H1 (cell line): ENCODE results near the gene GRID1. TPM values are rescaled to one million over a fixed set of nuclear protein-coding genes. Genes with fewer than 3 reads are reported as not detected.

Experiments used
- CTCF ChIA-PET: fragments of 300-600 bp; sonication (Branson Sonifier 250); formaldehyde crosslinking; loops from one replicate; lab custom pipeline; 2021; ENCODE audit not compliant: partially characterized antibody; lab: Charles Lee
- POLR2A ChIA-PET: fragments of 300-600 bp; sonication (Branson Sonifier 250); formaldehyde crosslinking; loops from one replicate; lab custom pipeline; 2021; ENCODE audit warnings: inconsistent platforms; ENCODE audit not compliant: partially characterized antibody; lab: Charles Lee
- DNase-seq, 2 experiments: peaks; one replicate each; pipeline versions ENCODE4 v3.0.0 to v3.0.0-alpha.2; 2010 to 2022; ENCODE audit warnings: low spot score in 2 of 2, low read depth in 1 of 2, mixed read lengths in 1 of 2
- FAIRE-seq: peaks from 2 replicates; lab custom pipeline; 2011; peaks lifted over from hg19 to GRCh38; lab: Jason Lieb, UNC
- H2AFZ ChIP-seq: 2 replicates; pipeline ENCODE4 v1.8.1; 2012; ENCODE audit warnings: low read length, inconsistent platforms
- H2AK5ac ChIP-seq: 2 replicates; pipeline ENCODE4 v1.6.1; 2013; ENCODE audit warnings: low read depth, low read length
- H2BK120ac ChIP-seq: replicated peaks from 2 replicates; pipeline ENCODE3; 2013; ENCODE audit warnings: low read depth, low read length, inconsistent platforms
- H2BK12ac ChIP-seq: 2 replicates; pipeline ENCODE4 v1.6.1; 2013; ENCODE audit warnings: low read depth, low read length
- H2BK15ac ChIP-seq: 2 replicates; pipeline ENCODE4 v1.6.1; 2013; ENCODE audit warnings: low read length
- H2BK20ac ChIP-seq: 2 replicates; pipeline ENCODE4 v1.6.1; 2013; ENCODE audit warnings: low read length
- H2BK5ac ChIP-seq: 2 replicates; pipeline ENCODE4 v1.6.1; 2013; ENCODE audit warnings: low read depth, low read length
- H3K14ac ChIP-seq: 2 replicates; pipeline ENCODE4 v1.6.1; 2013; ENCODE audit warnings: inconsistent platforms; ENCODE audit not compliant: insufficient read length
- H3K18ac ChIP-seq: 2 replicates; pipeline ENCODE4 v1.6.1; 2013; ENCODE audit warnings: low read length; ENCODE audit errors: extremely low read depth
- H3K23ac ChIP-seq: 2 replicates; pipeline ENCODE4 v1.6.1; 2013; ENCODE audit warnings: inconsistent platforms; ENCODE audit not compliant: insufficient read length
- H3K23me2 ChIP-seq: 2 replicates; pipeline ENCODE4 v1.6.1; 2013; ENCODE audit warnings: low read depth, low read length
- H3K27ac ChIP-seq: 2 replicates; pipeline ENCODE4 v1.6.1; 2011; ENCODE audit warnings: low read depth, low read length, inconsistent platforms
- H3K27me3 ChIP-seq, 4 experiments: replicated peaks in 1 of 4; 1 replicate in 1 of 4; 2 replicates in 3 of 4; pipeline versions ENCODE4 v1.6.1 to v1.8.1; 2011 to 2013; ENCODE audit warnings: low read length in 3 of 4, mild to moderate bottlenecking in 3 of 4, inconsistent platforms in 2 of 4, mixed read lengths in 2 of 4, moderate library complexity in 1 of 4; ENCODE audit not compliant: control insufficient read depth in 3 of 4, insufficient read depth in 3 of 4; ENCODE audit errors: extremely low read depth in 1 of 4
- H3K36me3 ChIP-seq, 4 experiments: 2 replicates each; pipeline versions ENCODE4 v1.6.1 to v1.8.1; 2011 to 2013; ENCODE audit warnings: mild to moderate bottlenecking in 4 of 4, low read length in 3 of 4, moderate library complexity in 2 of 4, control low read depth in 1 of 4, inconsistent platforms in 1 of 4; ENCODE audit not compliant: insufficient read depth in 4 of 4, control insufficient read depth in 2 of 4
- H3K4ac ChIP-seq: replicated peaks from 2 replicates; pipeline ENCODE3; 2013; ENCODE audit warnings: low read length, low read depth, mixed read lengths, inconsistent platforms; ENCODE audit not compliant: insufficient read length
- H3K4me1 ChIP-seq, 4 experiments: replicated peaks in 1 of 4; 1 replicate in 1 of 4; 2 replicates in 3 of 4; pipeline versions ENCODE4 v1.6.1 to v1.8.1; 2011 to 2013; ENCODE audit warnings: low read length in 3 of 4, inconsistent platforms in 2 of 4, mixed read lengths in 1 of 4; ENCODE audit not compliant: insufficient read depth in 4 of 4, control insufficient read depth in 3 of 4
- H3K4me2 ChIP-seq, 2 experiments: 2 replicates each; pipeline versions ENCODE4 v1.6.1 to v1.8.1; 2011 to 2013; ENCODE audit warnings: low read depth in 2 of 2, low read length in 2 of 2, control low read depth in 1 of 2, inconsistent platforms in 1 of 2, mild to moderate bottlenecking in 1 of 2; ENCODE audit not compliant: insufficient read depth in 1 of 2
- H3K4me3 ChIP-seq, 4 experiments: fragments of 200-600, 300-600 bp in 1 of 4; sonication (generic), shearing (Covaris generic), sonication (Bioruptor Twin) in 1 of 4; 2 replicates each; pipeline versions ENCODE4 v1.5.1 to v1.8.1; 2011 to 2016; ENCODE audit warnings: low read length in 4 of 4, low read depth in 3 of 4, control low read depth in 2 of 4, inconsistent platforms in 2 of 4, mild to moderate bottlenecking in 2 of 4, mixed read lengths in 1 of 4, moderate library complexity in 1 of 4; ENCODE audit not compliant: insufficient read depth in 2 of 4; ENCODE audit errors: extremely low read depth in 1 of 4
- H3K56ac ChIP-seq: replicated peaks from 2 replicates; pipeline ENCODE3; 2013; ENCODE audit warnings: low read depth, mild to moderate bottlenecking, mixed read lengths, low read length, inconsistent platforms; ENCODE audit not compliant: insufficient read length
- H3K79me1 ChIP-seq: 2 replicates; pipeline ENCODE4 v1.6.1; 2013; ENCODE audit warnings: low read depth, low read length, control low read depth
- H3K79me2 ChIP-seq, 2 experiments: 2 replicates each; pipeline versions ENCODE4 v1.6.1 to v1.8.1; 2012 to 2013; ENCODE audit warnings: low read length in 2 of 2, mild to moderate bottlenecking in 2 of 2, inconsistent platforms in 1 of 2; ENCODE audit not compliant: insufficient read depth in 2 of 2, control insufficient read depth in 1 of 2
- H3K9ac ChIP-seq, 4 experiments: replicated peaks in 1 of 4; 1 replicate in 1 of 4; 2 replicates in 3 of 4; pipeline versions ENCODE4 v1.6.1 to v1.8.1; 2011 to 2013; ENCODE audit warnings: low read depth in 3 of 4, low read length in 3 of 4, control low read depth in 2 of 4, mild to moderate bottlenecking in 2 of 4, moderate library complexity in 2 of 4, inconsistent platforms in 1 of 4; ENCODE audit errors: extremely low read depth in 1 of 4
- H3K9me3 ChIP-seq, 2 experiments: 2 replicates each; pipeline versions ENCODE4 v1.6.1 to v1.8.1; 2012 to 2013; ENCODE audit warnings: mild to moderate bottlenecking in 2 of 2, moderate library complexity in 2 of 2, control low read depth in 1 of 2, inconsistent platforms in 1 of 2, low read depth in 1 of 2, low read length in 1 of 2, mixed read lengths in 1 of 2; ENCODE audit not compliant: insufficient read depth in 2 of 2
- H4K20me1 ChIP-seq, 2 experiments: replicated peaks in 1 of 2; 2 replicates each; pipeline versions ENCODE3 to v1.8.1; 2011 to 2013; ENCODE audit warnings: inconsistent platforms in 2 of 2, low read length in 2 of 2, mild to moderate bottlenecking in 1 of 2; ENCODE audit not compliant: insufficient read depth in 2 of 2, control insufficient read depth in 1 of 2
- H4K5ac ChIP-seq: 2 replicates; pipeline ENCODE4 v1.6.1; 2013; ENCODE audit warnings: low read length, low read depth, mixed read lengths, inconsistent platforms; ENCODE audit not compliant: insufficient read length
- H4K8ac ChIP-seq: 2 replicates; pipeline ENCODE4 v1.8.0; 2013; ENCODE audit warnings: mild to moderate bottlenecking, moderate library complexity, low read length, inconsistent platforms; ENCODE audit not compliant: insufficient read depth; ENCODE audit errors: extremely low read depth
- H4K91ac ChIP-seq: replicated peaks from 2 replicates; pipeline ENCODE3; 2013; ENCODE audit warnings: low read length, mixed read lengths, inconsistent platforms; ENCODE audit not compliant: insufficient read length
- BACH1 ChIP-seq: IDR thresholded peaks from 2 replicates; pipeline ENCODE4 v1.6.1; 2012; ENCODE audit warnings: low read length, improper control_type of control experiment
- CHD2 ChIP-seq: IDR thresholded peaks from 2 replicates; pipeline ENCODE4 v1.6.1; 2012; ENCODE audit warnings: low read length, improper control_type of control experiment
- CTCF ChIP-seq, 3 experiments: IDR thresholded peaks; 1 replicate in 2 of 3; 2 replicates in 1 of 3; pipeline versions ENCODE4 v1.5.1 to v1.6.1; 2011; ENCODE audit warnings: low read length in 3 of 3, mild to moderate bottlenecking in 3 of 3, inconsistent platforms in 2 of 3, low read depth in 1 of 3, moderate library complexity in 1 of 3; ENCODE audit not compliant: insufficient read depth in 1 of 3; ENCODE audit errors: control extremely low read depth in 1 of 3
- EGR1 ChIP-seq: IDR thresholded peaks from 2 replicates; pipeline ENCODE4 v1.6.1; 2011; ENCODE audit warnings: low read depth, low read length, borderline replicate concordance
- EP300 ChIP-seq, 2 experiments: IDR thresholded peaks; 1 replicate in 1 of 2; 2 replicates in 1 of 2; pipeline ENCODE4 v1.6.1; 2011 to 2012; ENCODE audit warnings: low read depth in 2 of 2, low read length in 2 of 2, mild to moderate bottlenecking in 2 of 2, borderline replicate concordance in 1 of 2, inconsistent platforms in 1 of 2, moderate library complexity in 1 of 2
- GTF2F1 ChIP-seq: IDR thresholded peaks from 2 replicates; pipeline ENCODE4 v1.6.1; 2012; ENCODE audit warnings: low read depth, low read length, improper control_type of control experiment, borderline replicate concordance
- JUN ChIP-seq: IDR thresholded peaks from 2 replicates; pipeline ENCODE4 v1.6.1; 2011; ENCODE audit warnings: low read depth, mild to moderate bottlenecking, improper control_type of control experiment, low read length
- MAX ChIP-seq: IDR thresholded peaks from 2 replicates; pipeline ENCODE4 v1.6.1; 2012; ENCODE audit warnings: inconsistent platforms
- SP4 ChIP-seq: IDR thresholded peaks from 2 replicates; pipeline ENCODE4 v1.6.1; 2012; ENCODE audit warnings: low read length, inconsistent platforms
- TEAD4 ChIP-seq: IDR thresholded peaks from 2 replicates; pipeline ENCODE4 v1.6.1; 2012; ENCODE audit warnings: low read depth, low read length, inconsistent platforms, mixed read lengths
- USF2 ChIP-seq: IDR thresholded peaks from 2 replicates; pipeline ENCODE4 v1.6.1; 2011; ENCODE audit warnings: low read length, improper control_type of control experiment
- WGBS, 2 experiments: shearing (Covaris generic) in 1 of 2; methylation state at CpG; one replicate each; pipeline versions ENCODE4 v1.1.6 to v1.1.7; 2013 to 2015; ENCODE audit warnings: low lambda C conversion rate in 2 of 2, mixed read lengths in 2 of 2, inconsistent platforms in 1 of 2, low coverage in 1 of 2, missing lambda C conversion rate in 1 of 2; ENCODE audit not compliant: insufficient replicate concordance in 2 of 2, insufficient coverage in 1 of 2, insufficient read length in 1 of 2; ENCODE audit errors: extremely low coverage in 1 of 2, missing lambda C conversion rate in 1 of 2; 5-methylcytosine and 5-hydroxymethylcytosine counted together
- polyA plus RNA-seq, 7 experiments: library from polyadenylated mRNA; depleted of rRNA in 3 of 7; stranded (reverse) in 5 of 7; unstranded in 2 of 7; fragments of >200 nt in 5 of 7; fragments of 200-250 nt in 2 of 7; gene quantifications; 1 replicate in 5 of 7; 2 replicates in 1 of 7; 4 replicates in 1 of 7; pipeline versions ENCODE4 v1.2.1 to v1.2.3, GENCODE V29; 2011 to 2013; ENCODE audit warnings: missing spikeins in 2 of 7, mixed read lengths in 2 of 7
- total RNA-seq: library from RNA; stranded (reverse); fragmentation: NEBNext Ultra II Directional; extraction: Animal tissue kit (Norgen Biotek cat#: 25700); gene quantifications from 2 replicates; pipeline ENCODE4 v1.2.1, GENCODE V29; 2021

GRID1 gene
- total and polyA plus RNA-seq, 2 of the 8 experiments (the other 6 are each of a cell fraction or from before 2014, with no cell fraction given), result 0.22 to 0.30 TPM

GRCh38 chr10:85597006-85597405, 769.6 kb downstream of the GRID1 start:
- Histone ChIP-seq H3K27me3 (no peaks in the 10 kb centered on the region), H3K27ac (no peak overlapping the region), H2BK20ac (no peak overlapping the region), H3K79me2 (no peaks in the 10 kb centered on the region), H3K36me3 (no peaks in the 10 kb centered on the region), H4K91ac (no peak overlapping the region), H2BK12ac (no peak overlapping the region), H3K23ac (no peak overlapping the region), H2BK120ac (no peak overlapping the region), H3K9me3 (no peaks in the 10 kb centered on the region), H4K20me1 (no peaks in the 10 kb centered on the region), H2BK5ac (no peak overlapping the region), H2AK5ac (no peak overlapping the region), H3K9ac (no peak overlapping the region), H3K23me2 (peaks cover 2% of the 10 kb centered on the region; the same call in 1 of the 2 replicates), H3K4ac (no peak overlapping the region), H2BK15ac (no peak overlapping the region), H3K18ac (no peak overlapping the region), H3K79me1 (no peaks in the 10 kb centered on the region), H2AFZ (no peak overlapping the region), H4K5ac (no peak overlapping the region), H3K56ac (no peak overlapping the region), H3K14ac (no peak overlapping the region), H4K8ac (no peak overlapping the region), H3K4me3 (no peak overlapping the region), H3K4me2 (no peak overlapping the region), H3K4me1 (peaks cover 0 to 2% (median 0%) of the 10 kb centered on the region in 4 experiments; a peak in 1 of 7 replicates)
- ChIA-PET POLR2A (no interaction called here), CTCF (interaction anchor here (0.5 to 1.2 kb wide), 3 partner anchors 11 to 22 kb away, joined by 3 read pairs; no protein-coding TSS in a partner anchor)
- DNase-seq, result no peak
- WGBS, 2 experiments, result 84% methylated on average over 5 of the region's 5 CpGs; no CpG with 5 or more reads in 1 of the 2 experiments
- FAIRE-seq, result no peak
- TF ChIP-seq CHD2 (no peak), EP300 (IDR thresholded peaks at IDR 0.05; ENCODE audit: borderline replicate concordance in 1 of 2, low read depth in 2 of 2, low read length in 2 of 2) (no peak), GTF2F1 (no peak), CTCF (IDR thresholded peaks at IDR 0.05; ENCODE audit: control extremely low read depth in 1 of 3, insufficient read depth in 1 of 3, low read depth in 1 of 3, low read length in 3 of 3) (no peak), BACH1 (no peak), EGR1 (no peak), TEAD4 (no peak), MAX (no peak), USF2 (no peak), JUN (no peak), SP4 (no peak)
